Upper lobe of right lung (tissue), 1 donor: Measurements from ENCODE around the gene EDAR. TPM values are rescaled to one million over a fixed set of nuclear protein-coding genes. Genes with fewer than 3 reads are reported as not detected.

Experiments used
- ATAC-seq: fragments of 200-7000 bp; cut with Tn5 transposase; one replicate; pipeline ENCODE4 v1.9.1; 2020; ENCODE audit warnings: mild to moderate bottlenecking, moderate library complexity
- DNase-seq: peaks from one replicate; pipeline ENCODE4 v3.0.0-alpha.2; 2020
- H3K27ac ChIP-seq: fragments of 200-600 bp; one replicate; pipeline ENCODE4 v1.8.0; 2022
- H3K27me3 ChIP-seq: fragments of 200-600 bp; one replicate; pipeline ENCODE4 v1.8.0; 2022; ENCODE audit warnings: mild to moderate bottlenecking
- H3K36me3 ChIP-seq: fragments of 200-600 bp; one replicate; pipeline ENCODE4 v1.8.0; 2022
- H3K4me1 ChIP-seq: fragments of 200-600 bp; one replicate; pipeline ENCODE4 v1.8.0; 2022
- H3K4me3 ChIP-seq: fragments of 200-600 bp; one replicate; pipeline ENCODE4 v1.8.0; 2022; ENCODE audit warnings: mild to moderate bottlenecking
- H3K9me3 ChIP-seq: fragments of 200-600 bp; one replicate; pipeline ENCODE4 v1.8.0; 2022
- CTCF ChIP-seq: fragments of 200-600 bp; IDR thresholded peaks from one replicate; pipeline ENCODE4 v1.8.0; 2022; ENCODE audit warnings: antibody characterized with exemption
- intact Hi-C: fragments of 100-400 bp; cut with DNase I; formaldehyde crosslinking; loops from one replicate; pipeline ENCODE4 v1.11.0; 2022
- total RNA-seq: library from RNA; stranded (reverse); fragmentation: NEBNext Ultra II Directional; extraction: Animal tissue kit (Norgen Biotek cat#: 25700); gene quantifications from one replicate; pipeline ENCODE4 v1.2.1, GENCODE V29; 2021
- donor health status: DM: no; HTN: yes; CAD: no; lungs with severe emphysema.

Gene EDAR
- total RNA-seq, 1 donor from 2014 or later = 0.20 TPM

- no peak overlapping the region for H3K27ac ChIP-seq
These were observed 80.3 kb downstream of the EDAR start for GRCh38 chr2:108908713-108909070.

GRCh38 chr2:108907822-108908712 is 81.0 kb downstream of the EDAR start:
- H3K36me3 ChIP-seq = no peaks in the 10 kb centered on the region
- H3K4me1 ChIP-seq = no peaks in the 10 kb centered on the region
- ATAC-seq (no peak), DNase-seq (peak; percentile 47)
- H3K27me3 ChIP-seq = no peaks in the 10 kb centered on the region
- intact Hi-C loops = no loop called here
- H3K27ac ChIP-seq = no peak overlapping the region
- H3K9me3 ChIP-seq = no peaks in the 10 kb centered on the region
- TF ChIP-seq CTCF = no peak
- no peak overlapping the region for H3K4me3 ChIP-seq

More at GRCh38 chr2:108908713-108909070, 80.3 kb downstream of the EDAR start:
- TF ChIP-seq CTCF = no peak
- intact Hi-C loops = no loop called here
- Histone ChIP-seq H3K36me3 (no peaks in the 10 kb centered on the region), H3K9me3 (no peaks in the 10 kb centered on the region), H3K4me1 (no peaks in the 10 kb centered on the region), H3K27me3 (no peaks in the 10 kb centered on the region), H3K4me3 (no peak overlapping the region)
- ATAC-seq (no peak), DNase-seq (no peak)

- Histone ChIP-seq H3K4me1 (no peaks in the 10 kb centered on the region), H3K4me3 (no peak overlapping the region), H3K27ac (no peak overlapping the region), H3K36me3 (no peaks in the 10 kb centered on the region), H3K9me3 (no peaks in the 10 kb centered on the region), H3K27me3 (no peaks in the 10 kb centered on the region)
- DNase-seq (peak; percentile 37), ATAC-seq (no peak)
- TF ChIP-seq CTCF = no peak
- intact Hi-C loops = no loop called here
These were observed 82.5 kb downstream of the EDAR start for GRCh38 chr2:108906403-108907077.

GRCh38 chr2:108905906-108906305 is 83.1 kb downstream of the EDAR start:
- DNase-seq (peak; percentile 46), ATAC-seq (no peak)
- intact Hi-C loops = no loop called here
- no peak for TF ChIP-seq CTCF
- Histone ChIP-seq H3K4me3 (no peak overlapping the region), H3K36me3 (no peaks in the 10 kb centered on the region), H3K27me3 (no peaks in the 10 kb centered on the region), H3K4me1 (no peaks in the 10 kb centered on the region), H3K27ac (no peak overlapping the region), H3K9me3 (no peaks in the 10 kb centered on the region)

GRCh38 chr2:108905176-108905575 is 83.8 kb downstream of the EDAR start:
- H3K36me3 ChIP-seq = no peaks in the 10 kb centered on the region
- no peaks in the 10 kb centered on the region for H3K9me3 ChIP-seq
- intact Hi-C loops = no loop called here
- H3K4me1 ChIP-seq = no peaks in the 10 kb centered on the region
- no peak overlapping the region for H3K4me3 ChIP-seq
- no peak for DNase-seq
- ATAC-seq = no peak
- no peaks in the 10 kb centered on the region for H3K27me3 ChIP-seq
- no peak for TF ChIP-seq CTCF
- no peak overlapping the region for H3K27ac ChIP-seq
